RWPE1 (cell line): Measurements from ENCODE around the gene CANT1.

Source experiments
- CTCF ChIA-PET: fragments of 350-600 bp; sonication (Branson Sonifier 250); formaldehyde crosslinking; extraction: SDS; loops from one replicate; lab custom pipeline; 2021; lab: Yijun Ruan, JAX
- POLR2A ChIA-PET: fragments of 400-600 bp; formaldehyde crosslinking; extraction: SDS; loops from one replicate; lab custom pipeline; 2020; ENCODE audit warnings: antibody characterized with exemption; ENCODE audit not compliant: low non-redundant PET; lab: Yijun Ruan, JAX
- DNase-seq: peaks from one replicate; pipeline ENCODE4 v3.0.0; 2012; ENCODE audit warnings: low spot score
- H3K27ac ChIP-seq: fragments of 450-650 bp; 2 replicates; pipeline ENCODE4 v1.5.1; 2017
- TF ChIP-seq, protein P1 (sequence below): fragments of 450-650 bp; conservative IDR thresholded peaks from 2 replicates; pipeline ENCODE4 v1.5.1; 2017; ENCODE audit warnings: low read depth, mild to moderate bottlenecking

The CANT1 gene

DNA sequence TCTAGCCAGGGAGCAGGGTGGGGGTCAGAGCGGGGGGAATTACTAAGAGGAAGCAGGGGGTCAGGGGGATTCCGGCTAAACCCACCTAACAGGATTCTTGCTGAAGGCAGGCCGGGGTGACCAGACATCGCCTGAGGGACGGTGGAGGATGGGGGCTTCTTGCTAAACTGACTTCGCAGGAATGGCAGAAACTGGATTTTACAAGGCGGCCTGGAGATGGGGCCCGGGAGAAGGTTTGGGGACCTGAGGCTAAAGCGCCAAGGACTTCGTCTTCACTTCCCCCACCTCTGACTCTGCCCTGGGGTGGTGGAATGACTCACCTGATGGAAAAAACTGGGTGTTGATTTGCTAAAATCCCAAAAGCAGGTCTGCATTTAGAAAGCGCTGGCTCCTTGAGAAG is 53.3 kb downstream of the CANT1 start:
- TF ChIP-seq, protein P1, sequence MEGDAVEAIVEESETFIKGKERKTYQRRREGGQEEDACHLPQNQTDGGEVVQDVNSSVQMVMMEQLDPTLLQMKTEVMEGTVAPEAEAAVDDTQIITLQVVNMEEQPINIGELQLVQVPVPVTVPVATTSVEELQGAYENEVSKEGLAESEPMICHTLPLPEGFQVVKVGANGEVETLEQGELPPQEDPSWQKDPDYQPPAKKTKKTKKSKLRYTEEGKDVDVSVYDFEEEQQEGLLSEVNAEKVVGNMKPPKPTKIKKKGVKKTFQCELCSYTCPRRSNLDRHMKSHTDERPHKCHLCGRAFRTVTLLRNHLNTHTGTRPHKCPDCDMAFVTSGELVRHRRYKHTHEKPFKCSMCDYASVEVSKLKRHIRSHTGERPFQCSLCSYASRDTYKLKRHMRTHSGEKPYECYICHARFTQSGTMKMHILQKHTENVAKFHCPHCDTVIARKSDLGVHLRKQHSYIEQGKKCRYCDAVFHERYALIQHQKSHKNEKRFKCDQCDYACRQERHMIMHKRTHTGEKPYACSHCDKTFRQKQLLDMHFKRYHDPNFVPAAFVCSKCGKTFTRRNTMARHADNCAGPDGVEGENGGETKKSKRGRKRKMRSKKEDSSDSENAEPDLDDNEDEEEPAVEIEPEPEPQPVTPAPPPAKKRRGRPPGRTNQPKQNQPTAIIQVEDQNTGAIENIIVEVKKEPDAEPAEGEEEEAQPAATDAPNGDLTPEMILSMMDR = no peak
- POLR2A ChIA-PET = no interaction called here
- CTCF ChIA-PET = no interaction called here
- H3K27ac ChIP-seq = no peak overlapping the region
- peak; percentile 40 for DNase-seq

DNA sequence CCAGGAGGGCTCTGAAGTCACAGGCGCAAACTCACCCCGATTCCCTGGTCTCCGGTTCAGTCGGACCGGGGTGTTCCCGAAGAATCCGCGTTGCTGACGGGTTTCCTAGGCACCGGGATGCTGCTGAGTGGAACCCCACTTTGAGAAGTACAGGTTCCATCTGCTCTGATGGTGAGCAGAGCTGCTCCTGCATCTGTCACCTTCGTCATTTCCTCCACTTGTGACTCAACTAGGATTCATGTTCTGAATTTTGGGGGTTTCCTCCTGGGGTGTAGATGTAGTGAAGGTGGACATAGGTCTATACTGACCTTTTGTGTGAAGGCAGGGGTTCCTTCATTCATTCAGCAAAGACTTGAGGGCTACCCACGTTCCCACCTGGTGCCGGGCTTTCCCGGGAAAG is 54.9 kb downstream of the CANT1 start:
- no peak for DNase-seq
- ChIA-PET POLR2A (no interaction called here), CTCF (interaction anchor here (0.6 to 2.2 kb wide), 2 partner anchors 17 to 98 kb away, joined by 3 to 10 read pairs; no protein-coding TSS in a partner anchor)
- H3K27ac ChIP-seq = no peak overlapping the region
- TF ChIP-seq, protein P1 = no peak

DNA sequence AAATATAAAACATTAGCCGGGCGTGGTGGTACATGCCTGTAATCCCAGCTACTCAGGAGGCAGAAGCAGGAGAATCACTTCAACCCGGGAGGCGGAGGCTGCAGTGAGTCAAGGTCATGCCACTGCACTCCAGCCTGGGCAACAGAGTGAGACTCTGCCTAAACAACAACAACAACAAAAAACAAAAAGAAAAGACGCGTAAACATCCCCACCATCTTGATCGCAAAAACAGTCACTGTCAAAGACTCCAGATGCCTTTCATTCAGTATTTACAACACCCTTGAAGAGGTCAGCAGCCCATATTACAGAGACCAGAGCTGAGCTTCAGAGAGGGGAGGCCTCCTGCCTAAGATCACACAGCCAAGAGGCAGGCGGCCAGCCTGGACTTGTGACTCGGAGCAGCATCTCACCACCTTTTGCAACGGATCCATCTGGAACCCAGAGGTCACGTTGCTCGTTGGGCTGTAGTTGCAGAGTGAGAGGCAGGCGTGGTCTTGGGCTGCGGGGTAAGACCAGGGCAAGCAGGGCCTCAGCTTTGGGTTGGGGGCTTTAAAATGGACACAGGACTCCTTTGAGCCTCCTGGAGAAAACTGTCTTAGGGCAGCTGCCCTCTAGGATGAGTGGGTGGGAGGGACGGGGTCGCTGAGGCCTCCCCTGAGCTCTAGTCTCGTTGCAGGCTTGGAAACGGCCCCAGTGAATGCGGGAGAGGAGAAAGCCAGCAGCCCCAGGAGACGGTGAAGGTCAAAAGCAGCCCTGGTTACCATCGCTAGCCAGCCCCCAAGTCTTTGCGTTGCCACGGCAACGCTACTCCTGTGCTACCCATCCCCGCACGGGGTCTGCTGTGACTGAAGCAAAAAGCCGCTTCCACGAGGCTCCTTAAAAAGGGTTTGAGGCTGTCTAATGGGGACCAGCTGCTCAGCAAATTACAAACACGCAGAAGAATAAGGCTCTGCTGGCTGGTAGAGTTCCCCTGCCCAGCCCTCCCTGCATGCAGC is 55.9 kb downstream of the CANT1 start:
- DNase-seq = no peak
- TF ChIP-seq, protein P1 = no peak
- no peak overlapping the region for H3K27ac ChIP-seq
- POLR2A ChIA-PET = no interaction called here
- CTCF ChIA-PET = interaction anchor here (2.2 kb wide), 1 partner anchor 18 kb away, joined by 10 read pairs; no protein-coding TSS in a partner anchor

DNA sequence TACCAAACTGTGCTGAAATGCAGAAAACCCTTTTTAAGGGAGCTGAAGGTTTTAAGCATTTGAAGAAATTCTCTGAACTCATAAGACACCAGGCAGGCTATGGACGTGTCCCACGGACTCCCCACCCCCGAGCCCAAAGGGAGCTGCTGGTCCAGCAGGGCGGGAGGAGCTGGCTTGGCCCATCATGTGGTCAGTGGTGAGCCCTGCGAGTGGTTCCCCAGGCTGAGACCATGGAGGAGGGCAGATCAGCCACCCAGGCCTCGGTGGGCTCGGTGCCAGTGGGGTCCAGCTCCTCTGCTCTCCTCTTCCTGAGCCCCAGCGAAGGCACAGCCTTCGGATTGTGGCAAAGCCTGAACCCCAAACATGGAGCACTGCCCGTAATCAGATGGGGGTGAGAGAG is 56.9 kb downstream of the CANT1 start:
- TF ChIP-seq, protein P1 = no peak
- DNase-seq = no peak
- H3K27ac ChIP-seq = no peak overlapping the region
- ChIA-PET POLR2A (no interaction called here), CTCF (interaction anchor here (1.7 kb wide), 1 partner anchor 19 kb away, joined by 4 read pairs; no protein-coding TSS in a partner anchor)

DNA sequence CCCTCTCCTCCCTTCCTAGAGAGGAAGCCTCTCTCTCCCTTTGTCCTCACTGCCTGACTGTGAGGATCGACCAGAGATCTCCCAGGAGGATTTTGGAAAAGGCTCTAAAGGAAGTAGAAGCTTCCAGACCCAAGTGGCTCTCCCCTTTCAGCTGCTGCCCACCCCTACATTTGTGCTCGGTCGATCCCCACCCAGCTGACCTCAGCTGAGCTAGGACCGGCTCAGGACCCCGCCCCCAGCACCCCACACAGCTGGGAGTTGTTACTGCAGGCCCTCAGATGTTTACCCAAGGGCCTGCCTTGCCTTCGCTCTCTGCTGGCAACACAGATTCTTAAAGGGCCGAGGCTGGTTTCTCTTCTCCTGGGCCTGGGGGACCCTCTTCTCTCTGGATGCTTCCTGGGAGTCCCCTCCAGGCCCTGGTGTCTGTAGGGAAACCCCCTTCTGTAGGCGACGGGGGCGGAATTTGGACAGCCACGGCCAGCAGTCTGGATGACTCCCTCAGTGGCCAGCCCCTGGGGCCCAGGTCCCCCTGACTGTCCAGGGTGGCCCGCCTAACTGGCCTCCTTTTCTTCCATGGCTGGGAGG is 57.5 kb downstream of the CANT1 start:
- ChIA-PET POLR2A (no interaction called here), CTCF (interaction anchor here (1.7 kb wide), 1 partner anchor 19 kb away, joined by 4 read pairs; no protein-coding TSS in a partner anchor)
- no peak for DNase-seq
- H3K27ac ChIP-seq = no peak overlapping the region
- TF ChIP-seq, protein P1 = no peak

DNA sequence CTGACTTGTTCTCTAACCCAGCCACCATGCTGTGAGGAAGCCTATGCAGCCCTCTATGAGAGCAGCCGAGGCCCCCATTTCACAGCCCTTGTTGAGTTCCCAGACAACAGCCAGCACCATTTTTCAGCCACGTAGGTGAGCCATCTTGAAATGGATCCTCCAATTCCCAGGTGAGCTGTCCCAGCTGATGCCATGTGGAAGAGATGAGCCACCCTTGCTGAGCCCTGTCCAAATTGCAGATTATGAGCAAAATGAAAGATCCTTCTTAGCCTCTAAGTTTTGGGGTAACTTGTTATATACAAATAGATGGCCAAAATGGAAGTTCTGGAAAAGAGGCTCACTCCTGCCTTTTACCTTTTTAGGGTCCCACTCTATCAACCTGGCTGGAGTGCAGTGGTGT is 58.7 kb downstream of the CANT1 start:
- ChIA-PET POLR2A (no interaction called here), CTCF (no interaction called here)
- TF ChIP-seq, protein P1 = no peak
- no peak overlapping the region for H3K27ac ChIP-seq
- no peak for DNase-seq
